ENCODE data around the gene IRF9.

DNA sequence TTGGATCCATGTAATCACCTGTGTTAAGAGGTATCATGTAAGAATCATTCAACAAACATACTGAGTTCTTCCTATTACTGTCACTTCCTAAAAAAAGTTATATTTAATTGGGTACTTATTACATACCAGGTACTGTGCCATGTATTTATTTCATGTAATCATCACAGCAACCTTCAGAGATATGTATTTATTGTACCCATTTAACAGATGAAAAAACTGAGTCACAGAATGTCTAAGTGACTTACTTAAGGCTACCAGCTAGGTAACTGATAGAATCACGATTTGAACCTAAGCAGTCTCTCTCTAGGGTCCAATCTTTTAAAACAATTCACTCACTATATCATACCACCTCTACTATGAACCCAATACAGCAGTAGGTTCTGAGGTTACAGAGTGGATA is 16.6 kb upstream of the IRF9 start:
- TF ChIP-seq, protein P1, sequence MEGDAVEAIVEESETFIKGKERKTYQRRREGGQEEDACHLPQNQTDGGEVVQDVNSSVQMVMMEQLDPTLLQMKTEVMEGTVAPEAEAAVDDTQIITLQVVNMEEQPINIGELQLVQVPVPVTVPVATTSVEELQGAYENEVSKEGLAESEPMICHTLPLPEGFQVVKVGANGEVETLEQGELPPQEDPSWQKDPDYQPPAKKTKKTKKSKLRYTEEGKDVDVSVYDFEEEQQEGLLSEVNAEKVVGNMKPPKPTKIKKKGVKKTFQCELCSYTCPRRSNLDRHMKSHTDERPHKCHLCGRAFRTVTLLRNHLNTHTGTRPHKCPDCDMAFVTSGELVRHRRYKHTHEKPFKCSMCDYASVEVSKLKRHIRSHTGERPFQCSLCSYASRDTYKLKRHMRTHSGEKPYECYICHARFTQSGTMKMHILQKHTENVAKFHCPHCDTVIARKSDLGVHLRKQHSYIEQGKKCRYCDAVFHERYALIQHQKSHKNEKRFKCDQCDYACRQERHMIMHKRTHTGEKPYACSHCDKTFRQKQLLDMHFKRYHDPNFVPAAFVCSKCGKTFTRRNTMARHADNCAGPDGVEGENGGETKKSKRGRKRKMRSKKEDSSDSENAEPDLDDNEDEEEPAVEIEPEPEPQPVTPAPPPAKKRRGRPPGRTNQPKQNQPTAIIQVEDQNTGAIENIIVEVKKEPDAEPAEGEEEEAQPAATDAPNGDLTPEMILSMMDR (IDR thresholded peaks at IDR 0.05; ENCODE audit: borderline replicate concordance, extremely low read depth, low read length, poor library complexity, severe bottlenecking), result no peak
- no peak for TF ChIP-seq EZH2 (IDR thresholded peaks at IDR 0.05; ENCODE audit: borderline replicate concordance, low read depth, low read length, severe bottlenecking)
